Measurements from ENCODE around the gene CATSPER1.

GRCh38 chr11:66047541-66048365 lies 21.5 kb upstream of the CATSPER1 start:
- TF ChIP-seq CTCF (IDR thresholded peaks at IDR 0.05; ENCODE audit: borderline replicate concordance, extremely low read depth, low read length, poor library complexity, severe bottlenecking) = no peak
- TF ChIP-seq EZH2 (IDR thresholded peaks at IDR 0.05; ENCODE audit: borderline replicate concordance, low read depth, low read length, severe bottlenecking) = no peak

All from DND-41 (cell line).